Measurements from ENCODE around the gene SLC37A3. TPM values are rescaled to one million over a fixed set of nuclear protein-coding genes. Genes with fewer than 3 reads are reported as not detected.

The SLC37A3 gene
- total and polyA plus RNA-seq, 2 donors (not counting 3 experiments of a cell fraction or from before 2014, with no cell fraction given): 32.7 to 59.7 TPM

DNA sequence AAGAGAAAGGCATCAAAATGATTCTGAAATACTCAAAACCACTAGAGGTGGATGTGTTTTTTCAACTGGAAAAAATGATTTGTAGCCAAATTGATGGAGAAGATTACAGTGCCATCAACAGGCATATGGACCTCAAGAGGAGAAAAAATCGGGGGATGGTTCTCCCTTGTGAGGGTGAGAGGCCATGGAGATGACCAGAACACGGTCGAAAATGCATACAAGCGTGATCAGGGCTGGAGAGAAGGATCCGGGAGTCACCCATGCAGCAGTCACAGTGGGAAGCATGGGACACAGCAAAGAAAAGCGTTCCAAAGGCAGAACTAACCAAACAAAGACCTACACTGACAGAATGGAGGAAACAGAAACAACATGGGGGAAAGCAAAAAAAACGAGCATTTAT, 80.3 kb downstream of the SLC37A3 start:
- POLR2A ChIA-PET: no interaction called here
- Histone ChIP-seq H4K20me1 (replicated peaks; ENCODE audit: control insufficient read depth, extremely low read depth, insufficient read depth, low read length) (no peaks in the 10 kb centered on the region), H3K4me1 (ENCODE audit: control insufficient read depth, extremely low read depth, insufficient read depth, low read length) (no peaks in the 10 kb centered on the region), H3K27me3 (ENCODE audit: control insufficient read depth in 2 of 2, insufficient read depth in 2 of 2, low read length in 2 of 2) (no peaks in the 10 kb centered on the region), H2AFZ (ENCODE audit: low read depth, low read length) (no peak overlapping the region), H3K27ac (ENCODE audit: insufficient read depth, low read depth, low read length) (no peak overlapping the region), H3K4me3 (replicated peaks in 1 of 3; ENCODE audit: insufficient read depth in 1 of 3, low read depth in 1 of 3, low read length in 3 of 3) (no peak overlapping the region), H3K79me2 (ENCODE audit: control insufficient read depth, insufficient read depth, low read length) (no peaks in the 10 kb centered on the region), H3K4me2 (ENCODE audit: insufficient read depth, low read length) (no peak overlapping the region), H3K9me3 (replicated peaks; ENCODE audit: control insufficient read depth, insufficient read depth, low read length) (no peaks in the 10 kb centered on the region), H3K36me3 (ENCODE audit: control insufficient read depth in 2 of 2, extremely low read depth in 1 of 2, insufficient read depth in 2 of 2, low read length in 2 of 2) (no peaks in the 10 kb centered on the region), H3K9me1 (replicated peaks; ENCODE audit: control insufficient read depth, extremely low read depth, insufficient read depth, low read length) (no peaks in the 10 kb centered on the region), H3K9ac (replicated peaks; ENCODE audit: extremely low read depth, insufficient read depth, low read length) (no peak overlapping the region)
- BruUV-seq (replicated peaks): no TSS peak
- CTCF ChIA-PET: no interaction called here
- no peak for DNase-seq (ENCODE audit: low read depth, low spot score)
- FAIRE-seq: no peak
- intact Hi-C loops (cut with micrococcal nuclease): no loop called here
- dilution Hi-C loops (cut with MboI; ENCODE audit: extremely low pct_ligation_motif_present, low sequenced_read_pairs): no loop called here
- no peak for TF ChIP-seq EZH2 (IDR thresholded peaks at IDR 0.05; ENCODE audit: borderline replicate concordance, low read depth, low read length, severe bottlenecking)
- no peak for TF ChIP-seq GATA2 (IDR thresholded peaks at IDR 0.05; ENCODE audit: insufficient read depth, insufficient read length, low read depth, low read length)

DNA sequence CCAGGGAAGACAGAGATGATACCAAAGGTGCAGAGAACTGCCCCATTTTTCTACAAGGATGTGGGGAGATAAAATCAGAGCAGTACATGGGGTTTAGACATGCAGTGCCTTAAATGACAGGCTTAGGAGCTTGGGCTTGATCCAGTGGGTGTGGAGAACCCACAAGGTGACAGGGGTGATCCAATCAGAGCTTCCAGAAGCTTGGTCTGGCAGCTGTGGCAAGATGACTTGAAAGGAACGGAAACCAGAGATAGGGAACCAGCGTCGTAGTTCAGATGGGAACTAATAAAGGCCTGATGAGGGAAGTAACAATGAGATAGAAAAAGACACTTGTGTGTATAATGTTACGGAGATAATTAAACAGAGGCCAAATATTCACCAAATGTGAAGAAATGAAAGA, 80.7 kb downstream of the SLC37A3 start:
- Histone ChIP-seq H3K9me1 (replicated peaks; ENCODE audit: control insufficient read depth, extremely low read depth, insufficient read depth, low read length) (no peaks in the 10 kb centered on the region), H3K27ac (ENCODE audit: insufficient read depth, low read depth, low read length) (no peak overlapping the region), H4K20me1 (replicated peaks; ENCODE audit: control insufficient read depth, extremely low read depth, insufficient read depth, low read length) (no peaks in the 10 kb centered on the region), H3K4me2 (ENCODE audit: insufficient read depth, low read length) (no peak overlapping the region), H3K9ac (replicated peaks; ENCODE audit: extremely low read depth, insufficient read depth, low read length) (no peak overlapping the region), H3K4me3 (replicated peaks in 1 of 3; ENCODE audit: insufficient read depth in 1 of 3, low read depth in 1 of 3, low read length in 3 of 3) (no peak overlapping the region), H3K79me2 (ENCODE audit: control insufficient read depth, insufficient read depth, low read length) (no peaks in the 10 kb centered on the region), H3K27me3 (ENCODE audit: control insufficient read depth in 2 of 2, insufficient read depth in 2 of 2, low read length in 2 of 2) (no peaks in the 10 kb centered on the region), H3K36me3 (ENCODE audit: control insufficient read depth in 2 of 2, extremely low read depth in 1 of 2, insufficient read depth in 2 of 2, low read length in 2 of 2) (no peaks in the 10 kb centered on the region), H3K9me3 (replicated peaks; ENCODE audit: control insufficient read depth, insufficient read depth, low read length) (no peaks in the 10 kb centered on the region), H3K4me1 (ENCODE audit: control insufficient read depth, extremely low read depth, insufficient read depth, low read length) (no peaks in the 10 kb centered on the region), H2AFZ (ENCODE audit: low read depth, low read length) (no peak overlapping the region)
- ChIA-PET POLR2A (no interaction called here), CTCF (no interaction called here)
- FAIRE-seq (no peak), DNase-seq (ENCODE audit: low read depth, low spot score) (no peak)
- BruUV-seq (replicated peaks): no TSS peak
- TF ChIP-seq GATA2 (IDR thresholded peaks at IDR 0.05; ENCODE audit: insufficient read depth, insufficient read length, low read depth, low read length) (no peak), MYC (IDR thresholded peaks at IDR 0.05; ENCODE audit: low read depth, low read length) (no peak), POLR2A (IDR thresholded peaks at IDR 0.05; ENCODE audit: low read depth, low read length) (no peak), EZH2 (IDR thresholded peaks at IDR 0.05; ENCODE audit: borderline replicate concordance, low read depth, low read length, severe bottlenecking) (no peak), MAX (IDR thresholded peaks at IDR 0.05; ENCODE audit: insufficient read depth, insufficient read length) (no peak), JUN (IDR thresholded peaks at IDR 0.05; ENCODE audit: borderline replicate concordance, insufficient read depth, insufficient read length, low read depth) (no peak), FOS (IDR thresholded peaks at IDR 0.05; ENCODE audit: borderline replicate concordance, insufficient read depth, low read length) (no peak), CTCF (IDR thresholded peaks at IDR 0.05; ENCODE audit: extremely low read depth in 1 of 2, insufficient read depth in 1 of 2, low read depth in 1 of 2, low read length in 2 of 2) (no peak), POLR2AphosphoS5 (IDR thresholded peaks at IDR 0.05; ENCODE audit: insufficient read depth, low read depth, low read length) (no peak)
- dilution Hi-C loops (cut with MboI; ENCODE audit: extremely low pct_ligation_motif_present, low sequenced_read_pairs): no loop called here
- intact Hi-C loops (cut with micrococcal nuclease): no loop called here
